Small intestine (tissue), 7 donors: ENCODE data around the gene PNMA8B. TPM values are rescaled to one million over a fixed set of nuclear protein-coding genes. Genes with fewer than 3 reads are reported as not detected.

Source experiments
- DNase-seq, 2 donors: peaks; one replicate each; pipeline versions ENCODE4 v3.0.0 to v3.0.0-alpha.2; 2013
- FAIRE-seq: peaks from 2 replicates; lab custom pipeline; 2012; peaks lifted over from hg19 to GRCh38; lab: Jason Lieb, UNC
- H3K27ac ChIP-seq, 3 donors: one replicate each; pipeline ENCODE4 v1.5.1; 2013; ENCODE audit warnings: low read length in 2 of 3, mild to moderate bottlenecking in 2 of 3, control low read depth in 1 of 3, inconsistent platforms in 1 of 3, low read depth in 1 of 3, moderate library complexity in 1 of 3
- H3K27me3 ChIP-seq, 3 donors: one replicate each; pipeline ENCODE4 v1.6.1; 2013; ENCODE audit warnings: low read length in 3 of 3, inconsistent platforms in 1 of 3; ENCODE audit not compliant: control insufficient read depth in 3 of 3, insufficient read depth in 3 of 3
- H3K36me3 ChIP-seq, 3 donors: one replicate each; pipeline ENCODE4 v1.6.1; 2013; ENCODE audit warnings: low read length in 3 of 3, inconsistent platforms in 1 of 3, low read depth in 1 of 3, mild to moderate bottlenecking in 1 of 3, moderate library complexity in 1 of 3; ENCODE audit not compliant: control insufficient read depth in 3 of 3, insufficient read depth in 2 of 3
- H3K4me1 ChIP-seq, 3 donors: one replicate each; pipeline ENCODE4 v1.6.1; 2013; ENCODE audit warnings: low read length in 2 of 3, inconsistent platforms in 1 of 3, low read depth in 1 of 3, mild to moderate bottlenecking in 1 of 3, moderate library complexity in 1 of 3; ENCODE audit not compliant: control insufficient read depth in 3 of 3, insufficient read depth in 2 of 3
- H3K4me3 ChIP-seq, 3 donors: one replicate each; pipeline ENCODE4 v1.5.1; 2013; ENCODE audit warnings: low read length in 3 of 3, control low read depth in 1 of 3, inconsistent platforms in 1 of 3, low read depth in 1 of 3, mild to moderate bottlenecking in 1 of 3, moderate library complexity in 1 of 3
- H3K9me3 ChIP-seq, 2 donors: one replicate each; pipeline ENCODE4 v1.6.1; 2013; ENCODE audit warnings: low read depth in 1 of 2, low read length in 1 of 2; ENCODE audit not compliant: control insufficient read depth in 2 of 2, insufficient read depth in 1 of 2
- WGBS, 3 donors: extraction: QIAGEN DNeasy Blood & Tissue Kit; methylation state at CpG; one replicate each; pipeline ENCODE4 v1.1.7; 2013; 5-methylcytosine and 5-hydroxymethylcytosine counted together
- polyA plus RNA-seq, 4 donors: library from polyadenylated mRNA; stranded (reverse) in 3 of 4; unstranded in 1 of 4; fragments of 200-250 nt in 3 of 4; fragments of 120-200 nt in 1 of 4; gene quantifications; one replicate each; pipeline versions ENCODE4 v1.2.1 to v1.2.3, GENCODE V29; 2013
- donor health status: healthy with polysubstance abuse.
- donor health status: control.
- donor health status: control.
- donor health status: Bipolar disorder and iron deficiency.
- donor health status: healthy.

The PNMA8B gene
- polyA plus RNA-seq, 4 donors, result 1.0 to 1.3 TPM; not detected in 2

DNA sequence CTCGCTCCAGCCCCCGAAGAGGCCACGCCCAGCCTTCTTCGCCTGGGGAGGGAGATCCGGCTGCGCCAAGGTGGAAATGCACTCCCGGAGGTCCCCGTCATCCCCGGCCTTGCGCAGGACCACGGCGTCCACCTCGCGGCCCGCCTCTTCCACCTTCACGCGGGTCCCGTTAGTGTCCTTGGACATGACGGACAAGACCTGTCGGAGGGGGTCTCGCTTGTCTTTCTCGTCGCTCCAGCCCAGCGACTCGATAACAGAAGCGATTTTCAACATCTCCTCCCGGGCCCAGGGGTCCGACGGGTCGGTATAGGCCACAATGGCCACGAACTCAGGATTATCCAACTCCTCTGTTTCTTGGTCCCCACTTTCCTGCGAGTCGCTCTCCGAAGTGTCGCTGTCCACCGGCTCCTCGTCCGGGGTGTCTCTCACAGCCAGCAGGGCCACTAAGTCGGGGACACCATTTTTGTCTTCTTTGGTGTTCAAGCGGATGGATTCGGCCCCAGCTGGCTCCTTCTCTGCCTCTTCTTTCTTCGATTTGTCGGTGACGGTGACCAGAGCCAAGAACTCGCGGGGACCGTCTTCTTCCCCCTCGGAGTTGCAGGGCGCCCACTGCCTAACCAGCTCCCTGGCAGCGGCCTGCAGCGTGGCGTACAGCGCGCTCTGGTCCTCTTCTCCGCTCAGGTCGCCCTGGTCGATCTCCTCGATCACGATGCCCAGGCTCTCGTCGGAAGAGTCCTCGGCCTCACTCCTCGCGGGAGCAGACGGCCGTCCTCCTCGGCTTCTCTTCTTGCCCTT lies 1.3 kb downstream of the PNMA8B start:
- Histone ChIP-seq H3K4me1 (peaks cover 0 to 26% (median 0%) of the 10 kb centered on the region in 3 donors), H3K9me3 (no peaks in the 10 kb centered on the region), H3K27me3 (peaks cover 17 to 67% (median 33%) of the 10 kb centered on the region in 3 donors), H3K36me3 (no peaks in the 10 kb centered on the region), H3K4me3 (peak overlapping the region in 1 of 3 donors; percentile 17), H3K27ac (peak overlapping the region in 1 of 3 donors; percentile 15)
- no peak for DNase-seq
- WGBS, 3 donors, result 26 to 43% (median 32%) methylated on average over 65 to 67 of the region's 67 CpGs
- no peak for FAIRE-seq

DNA sequence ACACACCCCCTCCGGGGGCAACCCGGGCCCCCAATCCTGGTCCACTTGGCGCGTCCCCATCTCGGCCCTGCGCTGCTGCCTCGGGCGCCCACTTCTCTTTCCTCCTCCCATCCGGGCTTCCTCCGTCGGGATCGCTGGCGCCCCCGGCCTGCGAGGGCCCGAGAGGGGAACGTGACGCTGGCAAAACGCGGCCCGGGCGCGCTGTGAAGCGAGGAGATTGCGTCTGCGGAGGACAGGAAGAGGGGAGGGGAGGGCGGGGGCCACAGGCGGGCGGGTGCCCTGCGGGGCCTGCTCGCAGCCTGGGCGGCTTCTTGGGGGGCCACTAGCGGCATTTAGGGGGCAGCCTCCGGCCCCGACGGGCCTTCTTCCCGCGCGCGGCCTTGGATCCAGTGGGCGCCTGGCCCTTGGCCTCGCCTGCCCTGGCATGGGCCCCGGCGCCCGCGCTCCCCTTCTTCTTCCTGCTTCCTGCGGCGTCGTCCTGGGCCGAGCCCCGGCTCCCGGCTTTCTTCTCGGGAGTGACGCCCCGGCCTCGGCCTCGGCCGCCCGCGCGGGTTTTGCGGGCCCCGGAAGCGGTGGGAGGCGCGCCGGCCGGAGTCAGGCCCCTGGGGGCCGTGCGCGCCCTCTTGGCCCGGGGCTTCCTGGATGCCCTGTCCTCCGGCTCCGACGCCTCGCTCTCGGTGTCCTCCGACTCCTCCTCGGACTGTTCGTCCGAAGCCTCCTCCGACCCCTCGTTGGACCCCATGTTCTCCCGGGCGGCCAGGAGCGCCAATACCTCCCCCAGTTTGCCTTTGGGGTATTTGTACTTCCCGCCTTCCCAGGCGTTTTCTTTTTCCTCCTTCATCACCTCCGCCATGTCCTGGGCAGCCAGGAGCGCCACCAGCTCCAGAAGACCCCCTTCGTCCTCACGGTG lies 2.2 kb downstream of the PNMA8B start:
- FAIRE-seq, result no peak
- Histone ChIP-seq H3K4me3 (peak overlapping the region; percentile 18 to 32 (median 27)), H3K36me3 (no peaks in the 10 kb centered on the region), H3K9me3 (no peaks in the 10 kb centered on the region), H3K27ac (peak overlapping the region in 1 of 3 donors; percentile 15), H3K27me3 (peaks cover 17 to 75% (median 37%) of the 10 kb centered on the region in 3 donors), H3K4me1 (peaks cover 0 to 33% (median 0%) of the 10 kb centered on the region in 3 donors)
- 3 to 8% (median 6%) methylated on average over 57 to 92 of the region's 92 CpGs for WGBS, 3 donors
- peak in 1 of 2 donors; percentile 39 for DNase-seq

DNA sequence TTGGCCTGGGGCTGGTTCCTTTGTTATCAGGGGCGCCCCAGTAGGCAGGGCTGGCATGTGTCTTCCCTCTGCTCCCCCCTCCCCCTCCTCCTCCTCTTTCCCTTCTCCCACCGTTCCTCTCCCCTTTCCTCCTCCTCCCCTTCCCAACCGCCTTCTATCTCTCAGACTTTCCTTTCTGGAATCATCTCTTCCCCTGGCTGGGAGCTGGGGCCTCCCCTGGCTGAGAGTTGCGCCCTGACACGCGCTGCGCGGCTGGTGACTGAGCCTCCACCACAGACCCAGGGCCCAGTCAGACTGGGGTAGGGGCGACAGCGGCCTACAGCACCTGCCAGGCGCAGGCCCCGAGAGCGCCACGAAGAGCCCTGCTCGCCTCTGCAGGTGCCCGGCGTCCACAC lies 2.8 kb downstream of the PNMA8B start:
- H3K4me3 ChIP-seq, result peak overlapping the region in 1 of 3 donors; percentile 32
- no peak for DNase-seq
- 10 to 22% (median 21%) methylated on average over 17 of the region's 17 CpGs for WGBS, 3 donors
- no peaks in the 10 kb centered on the region for H3K9me3 ChIP-seq
- H3K27ac ChIP-seq, result no peak overlapping the region
- peaks cover 0 to 33% (median 0%) of the 10 kb centered on the region in 3 donors for H3K4me1 ChIP-seq
- peaks cover 17 to 82% (median 37%) of the 10 kb centered on the region in 3 donors for H3K27me3 ChIP-seq
- no peaks in the 10 kb centered on the region for H3K36me3 ChIP-seq
- FAIRE-seq, result no peak

DNA sequence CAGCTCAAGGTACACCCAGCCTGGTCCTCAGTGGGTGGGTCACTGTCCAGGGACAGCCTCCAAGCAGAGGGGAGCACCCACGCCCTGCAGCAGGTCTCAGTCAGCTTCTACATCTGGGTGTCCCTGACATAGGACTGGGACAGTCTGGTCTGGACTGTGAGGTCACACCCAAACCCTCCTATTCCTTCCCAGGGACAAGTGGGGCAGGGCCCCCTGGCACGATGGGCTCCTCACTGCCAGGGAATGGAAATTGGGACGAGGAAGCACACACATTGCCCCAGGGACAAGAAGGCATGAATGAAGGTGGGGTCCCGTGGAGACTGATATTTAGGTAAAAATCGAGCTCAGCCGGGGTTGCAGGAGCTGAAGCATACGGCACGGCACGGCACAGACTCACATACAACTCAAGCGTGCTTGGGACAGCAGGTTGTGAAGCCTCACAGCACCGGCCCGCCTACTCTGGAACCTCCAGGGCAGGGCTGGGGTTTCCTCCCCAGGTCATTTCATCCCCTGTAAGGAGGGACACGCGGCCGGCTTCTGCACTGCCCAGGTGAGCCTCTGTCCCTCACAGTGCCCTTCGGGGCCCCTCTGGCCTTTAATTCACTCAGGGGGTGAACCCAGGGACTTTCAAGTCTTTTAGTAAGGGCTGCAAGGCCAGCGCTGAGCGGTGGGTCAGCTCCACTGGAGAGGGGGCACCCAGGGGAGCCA lies 3.5 kb downstream of the PNMA8B start:
- Histone ChIP-seq H3K4me3 (no peak overlapping the region), H3K36me3 (no peaks in the 10 kb centered on the region), H3K27ac (no peak overlapping the region), H3K27me3 (peaks cover 17 to 89% (median 37%) of the 10 kb centered on the region in 3 donors), H3K4me1 (peaks cover 0 to 40% (median 0%) of the 10 kb centered on the region in 3 donors), H3K9me3 (no peaks in the 10 kb centered on the region)
- DNase-seq, result no peak
- 26 to 52% (median 36%) methylated on average over 18 of the region's 18 CpGs for WGBS, 3 donors
- no peak for FAIRE-seq

DNA sequence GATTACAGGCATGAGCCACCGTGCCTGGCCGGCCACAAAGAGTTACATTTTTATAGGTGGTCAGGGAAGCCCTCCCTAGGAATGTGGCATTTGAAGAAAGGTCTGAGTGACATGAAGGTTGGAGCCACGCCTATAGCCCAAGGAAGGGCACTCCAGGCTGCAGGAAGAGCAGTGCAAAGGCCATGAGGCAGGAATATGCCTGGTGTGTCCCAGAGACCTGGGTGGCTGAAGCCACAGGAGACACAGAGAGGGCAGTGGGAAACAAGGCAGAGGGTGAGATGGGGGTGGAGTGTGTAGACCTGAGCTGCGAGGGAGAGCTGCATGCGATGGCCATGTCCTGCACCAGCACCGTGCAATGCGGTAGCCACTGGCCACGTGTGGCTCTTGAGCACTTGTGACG lies 4.9 kb downstream of the PNMA8B start:
- H3K4me3 ChIP-seq, result no peak overlapping the region
- FAIRE-seq, result no peak
- H3K27ac ChIP-seq, result no peak overlapping the region
- no peaks in the 10 kb centered on the region for H3K9me3 ChIP-seq
- H3K27me3 ChIP-seq, result peaks cover 17 to 89% (median 37%) of the 10 kb centered on the region in 3 donors
- WGBS, 3 donors, result 59 to 74% (median 66%) methylated on average over 9 of the region's 9 CpGs
- DNase-seq, result no peak
- no peaks in the 10 kb centered on the region for H3K36me3 ChIP-seq
- peaks cover 0 to 41% (median 0%) of the 10 kb centered on the region in 3 donors for H3K4me1 ChIP-seq

DNA sequence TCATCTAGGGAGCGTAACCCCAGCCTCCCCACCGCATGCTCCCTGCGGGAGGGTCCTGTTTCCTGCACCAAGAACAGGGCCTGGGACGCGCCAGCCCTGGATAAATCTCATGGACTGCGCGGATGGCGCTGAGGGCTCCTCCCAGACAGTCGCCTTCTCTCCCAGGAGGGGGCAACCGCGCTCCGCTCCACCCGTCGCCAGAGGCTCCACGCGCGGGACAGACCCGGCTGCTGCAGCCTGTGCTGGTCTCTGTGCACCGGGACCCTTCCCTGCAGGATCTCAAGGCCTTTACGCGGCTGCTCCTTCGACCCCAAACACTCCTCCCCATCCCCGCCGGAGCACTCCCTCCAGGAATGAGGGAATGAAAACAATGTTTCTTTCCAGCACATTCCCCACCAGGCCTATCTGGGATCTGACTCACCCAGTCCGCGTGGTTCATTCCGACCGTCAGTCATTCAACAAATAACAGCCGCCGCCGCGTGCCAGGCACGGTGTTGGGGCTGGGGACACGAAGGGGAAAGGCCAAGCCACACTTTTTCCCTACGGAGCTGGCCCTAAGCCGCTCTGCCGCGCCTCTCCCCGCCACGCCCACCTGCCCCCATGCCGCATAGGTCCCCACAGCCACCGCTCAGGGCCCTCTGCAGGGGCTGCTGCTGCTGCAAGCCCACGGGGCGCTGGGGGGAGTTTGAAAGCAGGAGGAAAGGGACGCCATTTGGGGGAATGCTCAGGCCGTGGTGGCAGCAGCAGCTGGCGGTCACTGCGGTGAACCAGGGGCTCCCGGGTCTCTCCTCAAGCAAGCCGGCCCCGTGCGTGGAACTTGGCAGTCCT lies 6.0 kb downstream of the PNMA8B start:
- H3K27ac ChIP-seq, result no peak overlapping the region
- FAIRE-seq, result no peak
- no peak overlapping the region for H3K4me3 ChIP-seq
- peaks cover 17 to 82% (median 32%) of the 10 kb centered on the region in 3 donors for H3K27me3 ChIP-seq
- DNase-seq, result peak in 1 of 2 donors; percentile 44
- peaks cover 0 to 36% (median 0%) of the 10 kb centered on the region in 3 donors for H3K4me1 ChIP-seq
- 5 to 9% (median 7%) methylated on average over 42 to 52 of the region's 52 CpGs for WGBS, 3 donors
- H3K36me3 ChIP-seq, result no peaks in the 10 kb centered on the region
- H3K9me3 ChIP-seq, result no peaks in the 10 kb centered on the region

DNA sequence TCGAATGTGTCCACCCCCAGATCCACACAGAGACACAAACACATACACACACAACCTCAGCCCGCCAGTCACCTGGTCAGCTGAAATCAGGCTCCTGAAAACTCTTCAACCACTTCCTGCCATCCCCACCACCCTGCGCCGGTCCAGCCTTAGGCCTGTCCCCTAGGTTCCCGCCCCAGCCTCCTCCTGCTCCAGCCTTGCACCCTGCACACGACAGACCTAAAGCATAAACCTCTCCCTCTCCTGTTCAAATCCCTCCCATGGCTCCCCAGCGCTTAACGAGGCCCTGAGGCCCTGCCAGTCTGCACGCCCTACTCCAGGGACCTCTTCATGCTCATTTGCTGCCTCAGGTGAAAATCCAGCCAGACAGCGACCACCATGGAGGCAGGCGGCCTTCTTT lies 7.1 kb downstream of the PNMA8B start:
- Histone ChIP-seq H3K9me3 (no peaks in the 10 kb centered on the region), H3K27me3 (peaks cover 14 to 72% (median 21%) of the 10 kb centered on the region in 3 donors), H3K36me3 (no peaks in the 10 kb centered on the region), H3K27ac (no peak overlapping the region), H3K4me3 (no peak overlapping the region), H3K4me1 (peaks cover 0 to 30% (median 0%) of the 10 kb centered on the region in 3 donors)
- WGBS, 3 donors, result 42 to 45% (median 44%) methylated on average over 10 to 11 of the region's 11 CpGs
- FAIRE-seq (no peak), DNase-seq (no peak)
